CD4-positive, alpha-beta T cell treated with Interleukin-2 at 100 ng/mL for 4 hours (primary cell): Measurements from ENCODE around the gene SDR9C7.
"Not testable (repeated sequence)": the region's sequence is repeated elsewhere in the genome, so short reads cannot be mapped to it uniquely, and the experiment has no call there.

Experiments used
- DNase-seq: peaks from one replicate; pipeline ENCODE4 v3.0.0-alpha.2; 2020; ENCODE audit warnings: low spot score

SDR9C7 gene

DNA sequence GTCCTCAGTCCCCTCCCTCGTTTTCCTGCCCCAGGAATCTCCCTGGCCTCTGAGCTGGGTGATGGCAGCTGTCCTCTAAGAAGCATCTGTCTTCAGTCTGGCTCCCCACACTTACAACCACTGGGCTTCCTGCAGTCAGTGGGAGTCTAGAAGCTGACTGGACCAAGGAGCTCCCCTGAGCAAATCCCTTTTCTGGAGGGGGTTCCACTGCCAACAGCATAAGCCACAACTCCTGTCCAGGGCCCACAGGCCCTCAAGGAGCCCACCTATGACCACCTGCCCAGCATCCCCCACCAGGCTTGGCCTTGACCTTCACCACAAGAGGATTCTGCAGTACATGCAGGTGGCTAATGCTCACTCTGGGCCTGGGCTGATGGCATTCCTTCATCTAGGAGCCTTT is 19.1 kb upstream of the SDR9C7 start:
- DNase-seq, result no peak

- no peak for DNase-seq
Measured at GRCh38 chr12:56951582-56952339, 17.6 kb upstream of the SDR9C7 start.

DNA sequence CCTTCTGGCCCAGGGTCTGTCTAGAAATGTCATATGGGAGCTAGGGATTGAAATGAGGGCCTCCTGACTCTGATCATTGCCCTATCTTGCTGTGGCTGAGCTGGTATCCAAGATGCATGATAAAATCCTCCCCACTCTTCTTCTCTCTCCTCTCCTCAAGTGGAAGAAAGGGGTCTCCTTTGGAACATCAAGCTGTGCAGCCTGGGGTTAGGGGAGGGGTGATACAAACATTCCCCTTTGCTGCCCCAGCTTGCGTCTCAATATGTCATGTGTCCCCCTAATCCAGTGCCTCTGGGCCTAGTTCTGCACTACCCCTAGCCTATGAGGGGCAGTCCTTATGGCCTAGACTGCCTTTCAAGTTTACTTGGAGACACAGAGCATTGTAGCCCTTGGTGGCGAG is 14.7 kb upstream of the SDR9C7 start:
- no peak for DNase-seq

GRCh38 chr12:56948457-56948777 is 14.2 kb upstream of the SDR9C7 start:
- DNase-seq, result no peak

DNA sequence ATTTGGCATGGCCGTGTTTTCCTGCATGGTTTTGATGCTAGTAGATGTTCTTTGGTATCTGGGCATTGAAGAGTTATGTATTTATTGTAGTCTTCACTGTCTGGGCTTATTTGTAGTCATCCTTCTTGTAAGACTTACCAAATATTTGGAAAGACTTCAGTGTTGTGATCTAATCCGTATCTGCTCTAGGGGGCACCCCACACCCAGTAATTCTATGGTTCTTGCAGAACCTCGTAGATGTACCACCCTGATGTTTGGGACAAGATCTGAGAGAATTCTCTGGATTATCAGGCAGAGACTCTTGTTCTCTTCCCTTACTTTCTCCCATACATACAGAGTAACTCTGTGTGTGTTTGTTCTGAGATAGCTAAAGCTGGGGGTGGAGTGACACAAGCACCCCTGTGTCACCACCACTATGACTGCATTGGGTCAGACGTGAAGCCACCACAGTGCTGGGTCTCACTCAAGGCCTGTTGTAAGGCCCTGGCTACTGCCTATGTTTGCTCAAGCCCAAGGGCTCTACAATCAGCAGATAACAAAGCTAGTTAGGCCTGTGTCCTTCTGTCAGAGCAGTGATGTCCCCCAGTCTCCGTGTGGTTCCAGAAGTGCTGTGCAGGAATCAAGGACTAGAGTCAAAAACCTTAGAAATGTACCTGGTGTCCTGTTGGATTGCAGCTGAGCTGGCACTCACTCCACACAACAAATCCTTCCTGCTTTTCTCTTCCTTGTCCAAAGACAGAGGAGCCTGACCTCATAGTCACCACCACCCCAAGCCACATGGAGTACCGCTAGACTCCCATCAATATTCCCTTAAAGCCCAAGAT is 13.6 kb upstream of the SDR9C7 start:
- no peak for DNase-seq

GRCh38 chr12:56943878-56944277 is 9.7 kb upstream of the SDR9C7 start:
- no peak for DNase-seq

DNA sequence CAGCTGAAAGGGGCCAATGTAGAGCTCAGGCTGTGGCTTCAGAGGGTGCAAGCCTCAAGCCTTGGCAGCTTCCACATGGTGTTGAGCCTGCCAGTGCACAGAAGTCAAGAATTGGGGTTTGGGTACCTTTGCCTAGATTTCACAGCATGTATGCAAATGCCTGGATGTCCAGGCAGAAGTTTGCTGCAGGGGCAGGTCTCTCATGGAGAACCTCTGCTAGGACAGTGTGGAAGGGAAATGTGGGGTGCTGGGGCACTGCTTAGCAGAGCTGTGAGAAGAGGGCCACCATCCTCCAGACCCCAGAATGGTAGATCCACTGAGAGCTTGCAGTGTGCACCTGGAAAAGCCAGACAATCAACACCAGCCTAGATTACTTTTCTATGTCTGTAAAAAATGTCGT is 9.2 kb upstream of the SDR9C7 start:
- DNase-seq, result not testable (repeated sequence)

DNA sequence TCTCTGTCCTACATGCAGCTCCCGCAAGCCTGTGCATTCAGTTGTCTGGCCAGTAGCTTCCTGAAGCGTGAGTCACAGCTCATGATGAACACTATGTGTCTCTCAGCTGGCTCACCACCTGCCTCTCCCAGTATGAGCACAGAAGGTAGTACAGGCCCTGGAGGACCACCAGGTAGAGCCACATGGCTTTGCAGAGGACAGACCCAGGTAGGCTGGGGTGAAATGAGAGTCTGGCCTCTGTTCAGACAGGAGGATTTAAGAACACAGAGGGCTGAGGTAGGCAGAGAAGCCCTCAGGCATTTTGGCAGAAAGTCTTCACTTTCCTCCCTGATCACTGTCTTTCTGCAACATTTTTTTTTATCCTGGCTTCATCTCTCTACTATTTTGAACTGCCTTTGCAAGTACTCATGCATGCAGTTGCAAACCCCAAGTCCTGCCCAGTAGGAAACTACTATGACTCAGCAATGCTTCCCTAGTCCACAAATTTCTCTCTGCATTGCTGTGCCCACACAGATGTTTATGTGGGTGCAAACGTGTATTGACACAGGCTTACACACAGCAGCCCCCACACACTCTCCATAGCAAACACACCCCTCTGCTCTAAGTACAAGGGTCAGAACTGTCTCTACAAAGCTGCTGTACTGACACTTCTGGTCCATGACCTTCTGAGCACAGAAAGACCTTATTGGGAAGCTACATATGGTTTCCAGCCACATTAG is 7.2 kb upstream of the SDR9C7 start:
- DNase-seq, result no peak

GRCh38 chr12:56940942-56941298 is 6.7 kb upstream of the SDR9C7 start:
- not testable (repeated sequence) for DNase-seq

DNA sequence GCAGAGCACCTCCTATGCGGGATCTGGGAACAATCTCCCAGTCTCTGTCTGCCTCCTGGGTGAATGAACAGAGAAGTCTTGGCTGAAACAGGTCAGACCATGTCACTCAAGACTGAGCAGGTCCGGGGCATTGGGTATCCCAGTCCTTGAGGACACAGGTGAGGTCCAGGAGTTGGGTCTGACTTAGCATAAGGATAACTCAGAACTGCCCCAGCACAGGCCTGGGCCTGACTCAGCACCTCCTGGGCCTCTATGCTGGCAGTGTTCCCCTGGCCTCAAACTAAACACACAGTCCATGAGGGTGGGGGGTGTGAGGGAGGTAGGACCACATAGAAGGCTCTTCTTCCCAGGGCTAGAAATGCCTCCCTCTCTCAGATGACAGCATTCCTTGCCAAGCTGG is 1.5 kb upstream of the SDR9C7 start:
- no peak for DNase-seq

DNA sequence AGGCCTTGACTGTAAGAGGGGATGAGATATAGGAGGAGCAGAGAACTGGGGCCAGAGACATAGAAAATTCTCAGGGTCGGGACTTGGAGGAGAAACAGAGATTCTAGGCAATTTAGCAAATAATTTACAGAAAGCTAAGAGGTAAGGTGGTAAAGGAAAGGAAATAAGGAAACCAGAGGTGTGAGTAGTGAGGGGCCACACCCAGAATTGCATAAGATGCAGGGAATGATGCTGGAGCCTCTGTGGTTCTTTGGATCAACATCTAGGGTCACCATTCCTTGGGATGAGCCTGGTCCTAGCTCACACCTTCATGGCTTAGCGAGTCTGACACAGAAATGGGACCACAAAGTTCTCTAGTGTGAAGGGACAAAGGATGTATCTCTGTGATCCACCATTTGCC is 949 bp upstream of the SDR9C7 start:
- no peak for DNase-seq

DNA sequence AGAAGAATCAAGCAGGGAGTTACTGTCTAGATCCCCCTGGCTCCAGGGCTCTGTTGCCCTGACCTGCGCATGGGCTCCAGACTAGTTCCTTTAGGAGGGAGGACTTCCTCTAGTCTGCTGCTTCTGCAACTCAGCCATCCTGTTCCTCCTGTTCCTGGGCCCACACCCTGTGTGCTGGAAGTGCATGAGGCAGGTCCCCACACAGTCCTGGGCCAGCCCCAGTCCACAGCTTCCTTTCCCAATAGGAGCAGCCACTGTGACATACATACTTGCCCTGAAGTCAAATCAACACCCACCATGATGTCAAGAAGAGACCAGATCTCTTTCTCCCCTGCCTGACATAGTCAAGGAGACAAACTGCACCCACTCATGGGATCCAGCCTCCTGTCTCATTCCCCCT is 1.3 kb downstream of the SDR9C7 start:
- DNase-seq, result no peak

DNA sequence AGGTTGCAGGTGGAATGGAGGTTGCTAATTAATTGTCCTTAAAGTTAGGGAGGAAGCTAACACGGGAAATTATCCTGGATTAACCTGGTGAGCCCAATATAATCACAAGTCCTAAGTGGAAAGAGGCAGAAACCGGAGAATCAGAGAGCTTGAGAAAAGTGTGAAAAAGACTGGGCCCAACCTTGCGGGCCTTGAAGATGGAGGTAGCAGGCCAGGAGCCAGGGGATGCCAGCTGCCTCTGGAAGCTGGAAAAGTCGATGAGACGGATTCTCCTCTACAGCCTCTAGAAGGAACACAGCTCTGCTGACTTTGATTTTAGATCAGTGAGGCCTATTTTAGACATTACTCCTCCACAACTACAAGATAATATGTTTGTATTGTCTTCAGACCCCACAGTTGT is 2.1 kb downstream of the SDR9C7 start:
- no peak for DNase-seq

DNA sequence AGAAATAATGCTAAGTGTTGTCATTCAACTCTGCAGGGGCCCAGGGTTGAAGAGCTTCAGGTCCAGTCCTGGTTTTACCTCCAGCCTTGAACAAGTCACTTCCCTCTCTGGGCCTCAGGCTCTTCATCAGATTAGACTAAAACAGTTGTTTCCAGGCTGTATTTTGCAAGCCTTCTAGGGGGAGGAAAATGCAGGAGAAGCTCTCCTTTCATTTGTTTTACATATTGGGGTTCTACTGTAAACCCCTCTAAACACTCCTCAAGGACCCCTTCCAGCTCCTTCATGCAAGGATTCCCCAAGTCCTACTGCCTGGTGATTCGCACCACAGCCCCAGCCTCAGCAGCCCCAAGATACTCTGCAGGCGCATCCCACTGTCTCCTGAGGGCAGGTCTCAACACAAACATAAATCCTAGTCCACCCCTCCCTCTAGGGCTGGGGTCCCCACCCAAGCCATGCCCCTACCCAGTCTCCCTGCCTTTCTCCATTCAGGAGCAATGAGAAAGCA is 2.7 kb downstream of the SDR9C7 start:
- peak; percentile 14 for DNase-seq

GRCh38 chr12:56930241-56930640 is 4.0 kb downstream of the SDR9C7 start:
- no peak for DNase-seq

DNA sequence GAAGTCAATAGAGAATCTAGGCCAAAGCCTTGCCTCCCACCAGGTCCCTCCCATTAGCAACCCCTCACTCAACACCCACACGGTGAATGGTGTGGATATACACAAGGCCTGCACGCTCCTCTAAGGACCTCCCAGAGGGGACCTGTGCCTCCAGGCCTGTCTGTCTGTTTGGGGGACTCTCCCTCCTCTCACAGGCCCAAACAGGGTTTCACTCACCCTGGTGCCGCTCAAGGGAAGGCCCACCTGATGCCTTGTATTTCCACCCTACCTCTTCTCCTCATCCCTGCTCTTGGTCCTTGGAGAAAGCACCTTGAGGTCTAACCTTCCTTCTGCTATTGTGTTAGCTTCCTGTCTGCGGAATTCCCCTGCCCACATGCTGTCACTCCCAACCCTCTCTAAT is 4.4 kb downstream of the SDR9C7 start:
- no peak for DNase-seq

- no peak for DNase-seq
Measured at GRCh38 chr12:56928262-56928661, 5.9 kb downstream of the SDR9C7 start.

DNA sequence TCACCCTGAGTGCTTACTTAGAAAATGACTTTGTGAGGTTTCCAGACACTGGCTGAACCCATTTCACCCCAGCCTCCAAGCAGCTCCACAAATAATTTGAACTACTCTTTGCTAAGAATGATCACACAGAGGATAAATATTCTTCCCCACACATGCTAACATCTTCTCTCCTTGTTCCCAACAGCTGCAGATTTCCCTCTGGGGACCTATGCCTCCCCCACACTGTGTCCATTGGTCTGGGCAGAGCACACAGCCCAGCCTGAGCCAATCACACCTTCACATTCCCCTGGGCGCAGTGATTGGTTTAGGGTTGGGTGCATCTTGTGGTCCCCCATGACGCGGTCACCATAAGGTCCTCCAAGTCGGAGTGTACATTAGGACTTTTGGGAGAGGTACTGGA is 6.9 kb downstream of the SDR9C7 start:
- no peak for DNase-seq

- no peak for DNase-seq
Measured at GRCh38 chr12:56922031-56922430, 12.2 kb downstream of the SDR9C7 start.

DNA sequence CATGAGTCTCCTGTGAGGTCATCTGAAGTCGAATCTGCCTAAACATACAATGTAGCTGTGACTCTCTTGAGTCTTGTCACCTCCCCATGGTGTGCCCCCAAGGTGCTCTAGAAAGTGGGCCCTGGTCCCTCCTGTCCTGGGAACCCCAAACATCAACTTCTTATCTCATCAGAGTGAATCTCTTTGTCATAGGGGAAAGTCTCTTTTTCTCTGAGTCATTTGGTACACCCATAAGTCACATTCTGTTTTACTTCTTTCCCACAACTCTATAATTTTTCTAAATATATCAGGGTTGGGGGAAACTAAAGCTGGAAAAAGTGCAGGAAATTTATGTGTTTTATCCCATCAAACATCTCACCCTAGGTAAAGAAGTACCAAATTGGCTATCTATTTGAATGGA is 12.9 kb downstream of the SDR9C7 start:
- DNase-seq, result no peak

GRCh38 chr12:56918139-56918538 is 16.1 kb downstream of the SDR9C7 start:
- DNase-seq, result not testable (repeated sequence)

- DNase-seq, result no peak
Measured at GRCh38 chr12:56916996-56917333, 17.2 kb downstream of the SDR9C7 start.
